Ascending aorta (tissue), 2 donors: ENCODE measurements around the gene POLD2. TPM values are rescaled to one million over a fixed set of nuclear protein-coding genes. Genes with fewer than 3 reads are reported as not detected.

ENCODE experiments used
- DNase-seq, 2 donors: peaks; one replicate each; pipeline ENCODE4 v3.0.0-alpha.2; 2019; ENCODE audit warnings: low spot score in 2 of 2
- H3K27ac ChIP-seq, 2 donors: fragments of 200-600 bp; sonication (generic); one replicate each; pipeline ENCODE4 v1.5.1; 2016 to 2017; ENCODE audit warnings: mild to moderate bottlenecking in 1 of 2
- H3K27me3 ChIP-seq: fragments of 200-600 bp; sonication (generic); one replicate; pipeline ENCODE4 v1.5.1; 2017
- H3K36me3 ChIP-seq, 2 donors: fragments of 200-600 bp; sonication (generic); one replicate each; pipeline ENCODE4 v1.5.1; 2016
- H3K4me1 ChIP-seq, 2 donors: fragments of 200-600 bp; sonication (generic); one replicate each; pipeline ENCODE4 v1.5.1; 2016 to 2017; ENCODE audit warnings: mild to moderate bottlenecking in 1 of 2
- H3K4me3 ChIP-seq, 2 donors: fragments of 200-600 bp; sonication (generic); one replicate each; pipeline ENCODE4 v1.5.1; 2016 to 2017; ENCODE audit warnings: mild to moderate bottlenecking in 1 of 2
- H3K9me3 ChIP-seq, 2 donors: fragments of 200-600 bp; sonication (generic); one replicate each; pipeline ENCODE4 v1.5.1; 2016
- intact Hi-C: fragments of 100-400 bp; cut with DNase I; formaldehyde crosslinking; loops from one replicate; pipeline ENCODE4 v1.15.1; 2023
- total RNA-seq: library from RNA; depleted of rRNA; stranded (reverse); fragments of >200 nt; gene quantifications from one replicate; pipeline ENCODE4 v1.1.0, GENCODE V29; 2016
- TF ChIP-seq, protein P1 (sequence below), 3 experiments: fragments of 200-600 bp in 2 of 3; fragments of 450-650 bp in 1 of 3; sonication (generic) in 2 of 3; IDR thresholded peaks; one replicate each; pipeline ENCODE4 v1.5.1; 2016 to 2019; ENCODE audit warnings: antibody characterized with exemption in 3 of 3, mild to moderate bottlenecking in 1 of 3, moderate library complexity in 1 of 3

The POLD2 gene
- total RNA-seq, 1 donor from 2014 or later, result 97.0 TPM

DNA sequence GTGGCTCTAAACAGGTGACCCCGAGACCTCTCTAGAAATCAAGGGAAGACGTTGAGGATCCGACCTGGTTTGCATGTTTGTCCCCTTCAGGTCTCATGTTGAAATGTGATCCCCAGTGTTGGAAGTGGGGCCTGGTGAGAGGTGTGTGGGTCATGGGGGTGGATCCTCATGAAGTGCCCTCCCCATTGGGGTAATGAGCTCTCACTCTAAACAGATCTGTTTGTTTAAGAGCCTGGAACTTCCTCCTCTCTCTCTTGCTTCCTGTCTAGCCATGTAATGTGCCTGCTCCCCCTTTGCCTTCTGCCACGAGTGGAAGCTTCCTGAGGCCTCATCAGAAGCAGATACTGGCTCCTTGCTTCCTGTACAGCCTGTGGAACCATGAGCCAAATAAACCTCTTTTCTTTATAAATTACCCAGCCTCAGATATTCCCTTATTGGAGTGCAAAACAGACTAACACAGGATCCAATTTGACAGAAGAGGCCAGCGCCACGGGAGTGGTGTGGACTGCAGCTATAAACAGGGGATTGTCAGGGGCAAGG is 30.2 kb downstream of the POLD2 start:
- Histone ChIP-seq H3K36me3 (no peaks in the 10 kb centered on the region), H3K4me1 (peaks cover 18 to 39% of the 10 kb centered on the region in 2 donors), H3K9me3 (no peaks in the 10 kb centered on the region), H3K27ac (peak overlapping the region; percentile 91 to 100), H3K27me3 (no peaks in the 10 kb centered on the region), H3K4me3 (no peak overlapping the region)
- intact Hi-C loops, result no loop called here
- TF ChIP-seq, protein P1, sequence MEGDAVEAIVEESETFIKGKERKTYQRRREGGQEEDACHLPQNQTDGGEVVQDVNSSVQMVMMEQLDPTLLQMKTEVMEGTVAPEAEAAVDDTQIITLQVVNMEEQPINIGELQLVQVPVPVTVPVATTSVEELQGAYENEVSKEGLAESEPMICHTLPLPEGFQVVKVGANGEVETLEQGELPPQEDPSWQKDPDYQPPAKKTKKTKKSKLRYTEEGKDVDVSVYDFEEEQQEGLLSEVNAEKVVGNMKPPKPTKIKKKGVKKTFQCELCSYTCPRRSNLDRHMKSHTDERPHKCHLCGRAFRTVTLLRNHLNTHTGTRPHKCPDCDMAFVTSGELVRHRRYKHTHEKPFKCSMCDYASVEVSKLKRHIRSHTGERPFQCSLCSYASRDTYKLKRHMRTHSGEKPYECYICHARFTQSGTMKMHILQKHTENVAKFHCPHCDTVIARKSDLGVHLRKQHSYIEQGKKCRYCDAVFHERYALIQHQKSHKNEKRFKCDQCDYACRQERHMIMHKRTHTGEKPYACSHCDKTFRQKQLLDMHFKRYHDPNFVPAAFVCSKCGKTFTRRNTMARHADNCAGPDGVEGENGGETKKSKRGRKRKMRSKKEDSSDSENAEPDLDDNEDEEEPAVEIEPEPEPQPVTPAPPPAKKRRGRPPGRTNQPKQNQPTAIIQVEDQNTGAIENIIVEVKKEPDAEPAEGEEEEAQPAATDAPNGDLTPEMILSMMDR (IDR thresholded peaks at IDR 0.05), result no peak
- DNase-seq, result no peak

DNA sequence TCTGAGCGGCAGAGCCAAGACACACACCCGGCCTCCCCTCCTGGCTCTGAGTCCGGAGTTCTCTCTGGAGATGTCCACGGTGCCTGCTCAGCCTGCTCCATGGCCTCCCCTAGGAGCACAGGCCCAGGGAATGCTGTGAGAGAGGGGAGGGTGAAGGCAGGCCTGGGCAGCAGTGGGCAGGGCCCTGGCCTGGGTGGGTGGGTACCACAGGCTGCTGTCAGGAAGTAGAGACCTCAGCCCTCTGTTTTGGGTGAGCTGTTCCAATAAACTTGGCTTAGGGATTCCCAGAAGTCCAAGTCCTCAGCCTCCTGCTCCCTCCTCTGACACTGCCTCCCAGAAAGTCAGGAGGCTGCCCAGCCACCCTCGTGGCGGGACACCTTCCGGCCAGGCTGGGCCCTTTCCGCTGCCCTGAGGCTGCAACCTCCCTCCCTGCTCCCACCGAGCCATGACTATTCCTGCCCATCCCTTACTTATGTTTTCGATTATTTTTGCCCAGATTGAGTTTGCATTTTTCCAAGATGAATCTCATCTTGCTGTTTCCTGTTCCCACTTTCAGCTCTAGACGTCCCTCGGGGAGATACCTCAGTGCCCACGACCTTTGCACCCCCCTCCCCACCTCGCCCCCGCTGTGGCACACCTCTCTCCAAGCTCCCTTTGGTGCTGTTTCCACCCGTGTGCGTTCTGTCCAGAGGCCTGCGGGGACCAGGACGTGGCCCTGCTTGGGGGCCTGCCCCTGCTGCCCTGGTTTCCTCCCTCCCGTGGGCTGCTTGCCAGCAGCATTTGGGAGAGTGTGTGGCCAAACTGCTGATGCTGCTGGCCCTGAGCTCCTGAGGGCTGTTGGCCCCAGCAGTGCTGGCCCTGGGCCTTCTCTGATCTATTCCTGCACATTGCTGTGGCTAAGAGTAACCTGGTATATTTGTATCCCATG is 35.2 kb downstream of the POLD2 start:
- Histone ChIP-seq H3K4me3 (peak overlapping the region in 1 of 2 donors; percentile 9), H3K36me3 (no peaks in the 10 kb centered on the region)

DNA sequence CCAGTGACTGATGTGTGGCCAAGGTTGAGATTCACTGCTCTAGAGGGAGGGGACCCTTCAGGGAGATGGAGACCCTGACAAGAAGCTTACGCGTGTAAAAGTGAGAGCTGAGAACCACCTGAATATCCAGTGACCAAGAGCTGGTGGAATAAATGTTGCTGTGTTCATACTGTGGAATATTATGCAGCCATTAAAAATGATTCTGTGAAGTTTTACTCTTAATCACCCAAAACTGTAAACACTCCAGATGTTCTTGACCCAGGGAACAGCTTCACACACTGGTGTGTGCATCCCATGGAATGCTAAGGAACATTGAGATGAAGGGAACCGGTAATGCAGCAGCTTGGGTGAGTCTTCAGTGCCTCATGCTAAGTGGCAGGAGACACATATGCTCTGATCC is 36.7 kb downstream of the POLD2 start:
- Histone ChIP-seq H3K27ac (peak overlapping the region; percentile 91 to 100), H3K9me3 (no peaks in the 10 kb centered on the region), H3K27me3 (no peaks in the 10 kb centered on the region), H3K4me1 (peaks cover 34 to 73% of the 10 kb centered on the region in 2 donors), H3K4me3 (no peak overlapping the region), H3K36me3 (no peaks in the 10 kb centered on the region)
- TF ChIP-seq, protein P1 (IDR thresholded peaks at IDR 0.05), result no peak
- no peak for DNase-seq
- intact Hi-C loops, result no loop called here

More for the DNA sequence above, 35.2 kb downstream of the POLD2 start:
- Histone ChIP-seq H3K4me1 (peaks cover 34 to 73% of the 10 kb centered on the region in 2 donors), H3K9me3 (no peaks in the 10 kb centered on the region), H3K27me3 (no peaks in the 10 kb centered on the region), H3K27ac (peak overlapping the region; percentile 91 to 100)
- peak; percentile 67 to 94 for DNase-seq
- intact Hi-C loops, result loop anchor here (1.0 kb wide), 1 partner anchor 14 kb away; no protein-coding TSS in a partner anchor
- TF ChIP-seq, protein P1 (IDR thresholded peaks at IDR 0.05), result no peak

DNA sequence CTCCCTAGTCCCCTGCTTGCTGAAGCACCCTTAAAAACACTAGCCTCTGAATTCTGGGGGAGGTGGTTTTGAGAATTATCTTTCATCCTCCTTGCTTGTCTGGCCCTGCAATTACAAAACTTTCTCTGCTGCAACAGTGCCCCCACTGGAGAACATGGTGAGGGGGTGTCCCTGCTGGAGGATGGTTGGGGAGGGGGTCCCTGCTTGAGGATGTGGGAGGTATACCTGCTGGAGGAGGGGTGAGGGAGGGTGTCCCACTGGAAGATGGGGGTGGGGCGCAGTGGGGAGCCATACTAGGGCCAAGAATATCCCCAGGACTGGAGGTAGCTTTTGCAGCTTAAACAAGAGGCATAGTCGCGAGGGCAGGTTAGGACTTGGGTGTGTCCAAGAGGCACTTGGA is 37.8 kb downstream of the POLD2 start:
- H3K36me3 ChIP-seq, result peaks cover 0 to 2% of the 10 kb centered on the region in 2 donors
- TF ChIP-seq, protein P1 (IDR thresholded peaks at IDR 0.05), result no peak
- H3K4me3 ChIP-seq, result no peak overlapping the region
- no peaks in the 10 kb centered on the region for H3K27me3 ChIP-seq
- H3K4me1 ChIP-seq, result peaks cover 34 to 77% of the 10 kb centered on the region in 2 donors
- H3K27ac ChIP-seq, result peak overlapping the region; percentile 91 to 100
- intact Hi-C loops, result no loop called here
- DNase-seq, result no peak
- H3K9me3 ChIP-seq, result no peaks in the 10 kb centered on the region

DNA sequence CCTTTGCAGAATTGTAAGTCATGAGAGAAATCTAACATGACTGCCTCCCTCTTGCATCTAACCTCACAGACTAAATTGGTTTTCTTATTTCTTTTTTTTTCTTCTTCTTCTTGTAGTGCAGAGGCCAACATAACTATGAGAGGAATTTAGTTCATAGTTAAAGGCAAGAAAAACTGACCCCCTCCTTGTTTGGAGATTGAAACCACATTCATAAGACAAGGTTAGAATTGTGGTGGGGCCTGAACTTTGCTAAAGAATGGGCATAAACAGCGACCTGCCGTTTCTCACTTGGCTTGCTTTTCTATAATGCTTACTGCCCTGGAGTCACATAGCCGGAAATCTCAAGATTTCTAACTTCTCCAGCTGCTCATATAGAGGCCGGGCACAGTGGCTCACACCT is 38.6 kb downstream of the POLD2 start:
- DNase-seq, result no peak
- Histone ChIP-seq H3K4me1 (peaks cover 32 to 72% of the 10 kb centered on the region in 2 donors), H3K4me3 (no peak overlapping the region), H3K36me3 (peaks cover under 1 to 11% of the 10 kb centered on the region in 2 donors), H3K9me3 (no peaks in the 10 kb centered on the region), H3K27me3 (no peaks in the 10 kb centered on the region), H3K27ac (peak overlapping the region; percentile 91 to 100)
- TF ChIP-seq, protein P1 (IDR thresholded peaks at IDR 0.05), result no peak
- intact Hi-C loops, result no loop called here
